Lung (tissue), 12 donors: ENCODE measurements around the gene IGFALS. TPM values are rescaled to one million over a fixed set of nuclear protein-coding genes. Genes with fewer than 3 reads are reported as not detected.

Experiments used
- ATAC-seq: fragments of 200-7000 bp; cut with Tn5 transposase; one replicate; pipeline ENCODE4 v1.9.1; 2020; ENCODE audit warnings: moderate number of reproducible peaks; ENCODE audit not compliant: insufficient read depth, low FRiP score
- DNase-seq, 3 donors: peaks; one replicate each; pipeline ENCODE4 v3.0.0-alpha.2; 2013 to 2017
- H3K27ac ChIP-seq, 2 donors: one replicate each; pipeline ENCODE4 v1.5.1; 2013; ENCODE audit warnings: mild to moderate bottlenecking in 2 of 2, moderate library complexity in 2 of 2, control low read depth in 1 of 2, inconsistent platforms in 1 of 2, low read depth in 1 of 2, low read length in 1 of 2
- H3K27me3 ChIP-seq, 3 donors: one replicate each; pipeline ENCODE4 v1.5.1; 2013; ENCODE audit warnings: low read length in 2 of 3; ENCODE audit not compliant: control insufficient read depth in 3 of 3, insufficient read depth in 3 of 3
- H3K36me3 ChIP-seq, 4 donors: one replicate each; pipeline ENCODE4 v1.5.1; 2013; ENCODE audit warnings: low read length in 4 of 4, mild to moderate bottlenecking in 1 of 4, moderate library complexity in 1 of 4; ENCODE audit not compliant: control insufficient read depth in 4 of 4, insufficient read depth in 4 of 4
- H3K4me1 ChIP-seq, 5 donors: one replicate each; pipeline ENCODE4 v1.5.1; 2013; ENCODE audit warnings: low read length in 5 of 5, mild to moderate bottlenecking in 2 of 5, moderate library complexity in 1 of 5; ENCODE audit not compliant: control insufficient read depth in 5 of 5, insufficient read depth in 5 of 5
- H3K4me3 ChIP-seq: one replicate; pipeline ENCODE4 v1.5.1; 2013; ENCODE audit warnings: mild to moderate bottlenecking, control low read depth, moderate library complexity
- H3K9ac ChIP-seq, 2 donors: one replicate each; pipeline ENCODE4 v1.5.1; 2013; ENCODE audit warnings: low read length in 2 of 2, control low read depth in 1 of 2; ENCODE audit not compliant: insufficient read depth in 1 of 2
- H3K9me3 ChIP-seq, 4 donors: one replicate each; pipeline ENCODE4 v1.5.1; 2013; ENCODE audit warnings: low read length in 3 of 4, mild to moderate bottlenecking in 1 of 4, moderate library complexity in 1 of 4; ENCODE audit not compliant: control insufficient read depth in 4 of 4, insufficient read depth in 3 of 4
- WGBS, 2 donors: extraction: QIAGEN DNeasy Blood & Tissue Kit; methylation state at CpG; one replicate each; pipeline ENCODE4 v1.1.7; 2013; 5-methylcytosine and 5-hydroxymethylcytosine counted together
- polyA plus RNA-seq, 2 donors: library from polyadenylated mRNA; stranded (reverse); fragments of 200-250 nt; gene quantifications; one replicate each; pipeline ENCODE4 v1.2.1, GENCODE V29; 2013
- total RNA-seq, 2 donors: library from RNA; depleted of rRNA in 1 of 2; stranded (reverse); fragments of >200 nt in 1 of 2; gene quantifications; one replicate each; pipeline ENCODE4 v1.2.1, GENCODE V29; 2014 to 2021
- TF ChIP-seq, protein P1 (sequence below): IDR thresholded peaks from 2 replicates; pipeline ENCODE4 v1.5.1; 2012; ENCODE audit warnings: mild to moderate bottlenecking; ENCODE audit errors: control extremely low read depth, extremely low read depth
- donor health status: control.
- donor health status: control.
- donor health status: Bipolar disorder and iron deficiency.
- donor health status: healthy.
- donor health status: DM: yes; HTN: yes; CAD: no.

IGFALS gene
- total and polyA plus RNA-seq, 4 donors = 1.2 to 4.4 (median 1.5) TPM

DNA sequence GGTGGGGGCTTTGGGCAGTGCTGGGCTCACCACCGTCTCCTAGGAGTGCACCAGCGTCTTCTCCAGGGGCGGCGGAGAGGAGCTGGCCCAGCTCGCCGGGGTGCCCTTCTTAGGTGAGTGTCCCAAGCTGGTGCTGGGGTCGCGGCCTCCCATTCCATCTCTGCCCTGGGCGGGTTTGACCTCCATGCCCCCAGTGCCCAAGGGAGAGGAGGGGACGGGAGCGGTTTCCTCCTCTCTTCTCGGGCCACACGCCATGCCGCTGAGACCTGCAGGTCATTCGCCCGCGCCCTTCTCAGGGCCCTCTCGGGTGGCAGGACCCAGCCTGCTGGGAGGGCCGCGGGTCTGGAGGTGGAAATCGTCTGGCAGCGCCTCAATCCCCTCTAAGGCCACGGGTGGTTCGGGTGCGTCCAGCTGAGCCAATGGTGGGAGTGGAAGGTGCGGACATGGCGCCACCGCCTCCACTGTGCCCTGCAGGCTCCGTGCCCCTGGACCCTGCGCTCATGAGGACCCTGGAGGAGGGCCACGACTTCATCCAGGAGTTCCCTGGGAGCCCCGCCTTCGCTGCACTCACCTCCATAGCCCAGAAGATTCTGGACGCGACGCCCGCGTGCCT lies 5.3 kb downstream of the IGFALS start:
- DNase-seq (no peak), ATAC-seq (no peak)
- peaks cover 0 to 5% (median 3%) of the 10 kb centered on the region in 5 donors for H3K4me1 ChIP-seq
- no peak overlapping the region for H3K4me3 ChIP-seq
- H3K36me3 ChIP-seq = peaks cover 0 to 62% (median 0%) of the 10 kb centered on the region in 4 donors
- WGBS, 2 donors = 92 to 95% methylated on average over 35 to 38 of the region's 38 CpGs
- H3K27me3 ChIP-seq = no peaks in the 10 kb centered on the region
- H3K9me3 ChIP-seq = peaks cover 0 to 3% (median 0%) of the 10 kb centered on the region in 4 donors
- no peak overlapping the region for H3K9ac ChIP-seq
- no peak overlapping the region for H3K27ac ChIP-seq
- TF ChIP-seq, protein P1, sequence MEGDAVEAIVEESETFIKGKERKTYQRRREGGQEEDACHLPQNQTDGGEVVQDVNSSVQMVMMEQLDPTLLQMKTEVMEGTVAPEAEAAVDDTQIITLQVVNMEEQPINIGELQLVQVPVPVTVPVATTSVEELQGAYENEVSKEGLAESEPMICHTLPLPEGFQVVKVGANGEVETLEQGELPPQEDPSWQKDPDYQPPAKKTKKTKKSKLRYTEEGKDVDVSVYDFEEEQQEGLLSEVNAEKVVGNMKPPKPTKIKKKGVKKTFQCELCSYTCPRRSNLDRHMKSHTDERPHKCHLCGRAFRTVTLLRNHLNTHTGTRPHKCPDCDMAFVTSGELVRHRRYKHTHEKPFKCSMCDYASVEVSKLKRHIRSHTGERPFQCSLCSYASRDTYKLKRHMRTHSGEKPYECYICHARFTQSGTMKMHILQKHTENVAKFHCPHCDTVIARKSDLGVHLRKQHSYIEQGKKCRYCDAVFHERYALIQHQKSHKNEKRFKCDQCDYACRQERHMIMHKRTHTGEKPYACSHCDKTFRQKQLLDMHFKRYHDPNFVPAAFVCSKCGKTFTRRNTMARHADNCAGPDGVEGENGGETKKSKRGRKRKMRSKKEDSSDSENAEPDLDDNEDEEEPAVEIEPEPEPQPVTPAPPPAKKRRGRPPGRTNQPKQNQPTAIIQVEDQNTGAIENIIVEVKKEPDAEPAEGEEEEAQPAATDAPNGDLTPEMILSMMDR = no peak

DNA sequence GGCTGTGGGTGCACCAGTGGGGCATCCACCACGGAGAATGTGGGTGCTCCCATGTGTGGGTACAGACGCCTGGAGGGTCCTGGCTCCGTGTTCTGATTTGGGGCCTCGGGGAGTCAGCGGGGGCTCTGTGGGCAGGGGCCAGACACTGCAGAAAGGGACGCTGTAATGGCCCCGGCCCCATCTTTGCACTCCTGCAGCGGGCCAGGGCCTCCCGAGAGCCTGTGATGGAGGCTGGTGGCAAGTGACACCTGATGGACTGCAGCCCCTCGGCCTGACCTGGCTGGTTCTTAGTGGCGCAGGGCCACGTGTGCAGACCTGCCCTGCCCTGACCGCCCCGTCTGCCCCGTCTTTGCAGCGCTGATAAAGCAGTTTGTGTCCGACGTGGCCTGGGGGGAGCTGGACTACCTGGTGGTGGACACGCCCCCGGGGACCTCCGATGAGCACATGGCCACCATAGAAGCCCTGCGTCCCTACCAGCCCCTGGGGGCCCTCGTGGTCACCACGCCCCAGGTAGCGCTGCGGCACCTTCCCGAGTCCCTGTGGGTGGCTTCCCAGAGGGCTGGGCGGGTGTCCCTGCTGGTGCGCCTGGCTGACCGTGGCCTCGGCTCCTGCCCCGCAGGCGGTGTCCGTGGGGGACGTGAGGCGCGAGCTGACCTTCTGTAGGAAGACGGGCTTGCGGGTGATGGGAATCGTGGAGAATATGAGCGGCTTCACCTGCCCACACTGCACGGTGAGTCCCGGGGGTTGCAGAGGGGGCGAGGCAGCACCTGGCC lies 6.0 kb downstream of the IGFALS start:
- Histone ChIP-seq H3K36me3 (peaks cover 0 to 62% (median 0%) of the 10 kb centered on the region in 4 donors), H3K9me3 (peaks cover 0 to 3% (median 0%) of the 10 kb centered on the region in 4 donors), H3K27me3 (no peaks in the 10 kb centered on the region), H3K4me1 (peaks cover 0 to 5% (median 3%) of the 10 kb centered on the region in 5 donors), H3K9ac (no peak overlapping the region), H3K27ac (no peak overlapping the region), H3K4me3 (no peak overlapping the region)
- ATAC-seq (no peak), DNase-seq (peak in 1 of 3 donors; percentile 11)
- TF ChIP-seq, protein P1 = no peak
- 95 to 96% methylated on average over 38 to 44 of the region's 44 CpGs for WGBS, 2 donors

DNA sequence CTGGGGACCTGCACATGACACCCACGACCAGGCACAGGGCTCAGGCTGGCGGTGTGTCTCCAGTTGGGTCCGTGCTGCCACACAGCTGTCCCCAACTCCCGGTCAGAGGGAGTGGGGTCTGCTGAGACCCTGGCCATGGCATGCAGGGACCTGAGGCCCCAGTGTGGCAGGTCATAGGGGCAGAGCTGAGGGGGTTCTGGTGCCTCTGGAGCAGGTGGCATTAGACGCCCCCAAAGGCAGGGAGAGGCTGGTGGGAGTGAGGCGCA lies 6.5 kb downstream of the IGFALS start:
- H3K27me3 ChIP-seq = no peaks in the 10 kb centered on the region
- no peak overlapping the region for H3K27ac ChIP-seq
- TF ChIP-seq, protein P1 = no peak

More for the DNA sequence above, 6.5 kb downstream of the IGFALS start:
- WGBS, 2 donors = 93 to 100% methylated on average over 4 to 6 of the region's 6 CpGs
- DNase-seq (no peak), ATAC-seq (no peak)
- peaks cover 0 to 3% (median 0%) of the 10 kb centered on the region in 4 donors for H3K9me3 ChIP-seq
- H3K4me1 ChIP-seq = peaks cover 0 to 5% (median 3%) of the 10 kb centered on the region in 5 donors
- H3K4me3 ChIP-seq = no peak overlapping the region
- no peak overlapping the region for H3K9ac ChIP-seq
- peaks cover 0 to 58% (median 0%) of the 10 kb centered on the region in 4 donors for H3K36me3 ChIP-seq
